ENCODE data around the gene DAB1. TPM values are rescaled to one million over a fixed set of nuclear protein-coding genes. Genes with fewer than 3 reads are reported as not detected.

Gene DAB1
- total and polyA plus RNA-seq, 7 experiments from 2014 or later, result 0.27 to 1.9 (median 0.43) TPM; not detected in 1

GRCh38 chr1:56992318-56993125 lies 431.3 kb downstream of the DAB1 start:
- Histone ChIP-seq H3K9me3 (ENCODE audit: control insufficient read depth in 2 of 3, low read length in 3 of 3) (no peaks in the 10 kb centered on the region), H3K36me3 (ENCODE audit: control insufficient read depth in 2 of 3, insufficient read depth in 3 of 3, low read length in 3 of 3) (no peaks in the 10 kb centered on the region), H3K4me3 (ENCODE audit: low read length) (no peak overlapping the region), H3K4me1 (ENCODE audit: control insufficient read depth in 2 of 2, insufficient read depth in 2 of 2, low read length in 2 of 2) (no peaks in the 10 kb centered on the region), H3K27ac (ENCODE audit: low read depth, low read length) (no peak overlapping the region), H3K27me3 (ENCODE audit: control insufficient read depth in 2 of 2, insufficient read depth in 2 of 2, low read length in 2 of 2) (no peaks in the 10 kb centered on the region)
- no peak overlapping the region for H3K27ac Mint-ChIP-seq
- DNase-seq (no peak), ATAC-seq (no peak)
- POLR2A ChIA-PET, result no interaction called here
- H3K36me3 Mint-ChIP-seq, result no peaks in the 10 kb centered on the region
- intact Hi-C loops (cut with micrococcal nuclease), result no loop called here
- peaks cover 0 to 22% (median 17%) of the 10 kb centered on the region in 5 donors for H3K27me3 Mint-ChIP-seq
- CTCF ChIA-PET, result no interaction called here
- H3K4me3 Mint-ChIP-seq, result no peak overlapping the region
- H3K9me3 Mint-ChIP-seq, result peaks cover 0 to 4% (median 0%) of the 10 kb centered on the region in 11 donors
- no peaks in the 10 kb centered on the region for H3K4me1 Mint-ChIP-seq

GRCh38 chr1:56991576-56991975 lies 432.3 kb downstream of the DAB1 start:
- Histone ChIP-seq H3K9me3 (ENCODE audit: control insufficient read depth in 2 of 3, low read length in 3 of 3) (no peaks in the 10 kb centered on the region), H3K4me3 (ENCODE audit: low read length) (no peak overlapping the region), H3K36me3 (ENCODE audit: control insufficient read depth in 2 of 3, insufficient read depth in 3 of 3, low read length in 3 of 3) (no peaks in the 10 kb centered on the region), H3K4me1 (ENCODE audit: control insufficient read depth in 2 of 2, insufficient read depth in 2 of 2, low read length in 2 of 2) (no peaks in the 10 kb centered on the region), H3K27me3 (ENCODE audit: control insufficient read depth in 2 of 2, insufficient read depth in 2 of 2, low read length in 2 of 2) (no peaks in the 10 kb centered on the region), H3K27ac (ENCODE audit: low read depth, low read length) (no peak overlapping the region)
- no peaks in the 10 kb centered on the region for H3K36me3 Mint-ChIP-seq
- peaks cover 0 to 22% (median 17%) of the 10 kb centered on the region in 5 donors for H3K27me3 Mint-ChIP-seq
- no peak overlapping the region for H3K4me3 Mint-ChIP-seq
- H3K9me3 Mint-ChIP-seq, result peaks cover 0 to 4% (median 0%) of the 10 kb centered on the region in 11 donors
- no peak for DNase-seq
- POLR2A ChIA-PET, result no interaction called here
- intact Hi-C loops (cut with micrococcal nuclease), result no loop called here
- CTCF ChIA-PET, result no interaction called here
- no peak overlapping the region for H3K27ac Mint-ChIP-seq
- no peaks in the 10 kb centered on the region for H3K4me1 Mint-ChIP-seq
- ATAC-seq, result no peak

- H3K27me3 ChIP-seq (ENCODE audit: control insufficient read depth in 2 of 2, insufficient read depth in 2 of 2, low read length in 2 of 2), result no peaks in the 10 kb centered on the region
- Mint-ChIP-seq H3K36me3 (no peaks in the 10 kb centered on the region), H3K4me1 (no peaks in the 10 kb centered on the region), H3K27ac (no peak overlapping the region), H3K9me3 (peaks cover 0 to 4% (median 0%) of the 10 kb centered on the region in 11 donors), H3K4me3 (no peak overlapping the region), H3K27me3 (peaks cover 0 to 18% (median 9%) of the 10 kb centered on the region in 5 donors)
- no peaks in the 10 kb centered on the region for H3K36me3 ChIP-seq (ENCODE audit: control insufficient read depth in 2 of 3, insufficient read depth in 3 of 3, low read length in 3 of 3)
- no peak overlapping the region for H3K27ac ChIP-seq (ENCODE audit: low read depth, low read length)
- intact Hi-C loops (cut with micrococcal nuclease), result no loop called here
- no peaks in the 10 kb centered on the region for H3K4me1 ChIP-seq (ENCODE audit: control insufficient read depth in 2 of 2, insufficient read depth in 2 of 2, low read length in 2 of 2)
- DNase-seq, result no peak
- ATAC-seq, result no peak
- H3K9me3 ChIP-seq (ENCODE audit: control insufficient read depth in 2 of 3, low read length in 3 of 3), result no peaks in the 10 kb centered on the region
- H3K4me3 ChIP-seq (ENCODE audit: low read length), result no peak overlapping the region
- ChIA-PET POLR2A (no interaction called here), CTCF (no interaction called here)
Observed at GRCh38 chr1:56986397-56986796, 437.5 kb downstream of the DAB1 start.

- Mint-ChIP-seq H3K4me3 (no peak overlapping the region), H3K27me3 (peaks cover 0 to 18% (median 10%) of the 10 kb centered on the region in 5 donors), H3K4me1 (no peaks in the 10 kb centered on the region), H3K36me3 (no peaks in the 10 kb centered on the region), H3K27ac (no peak overlapping the region), H3K9me3 (peaks cover 0 to 4% (median 0%) of the 10 kb centered on the region in 11 donors)
- intact Hi-C loops (cut with micrococcal nuclease), result no loop called here
- H3K4me3 ChIP-seq (ENCODE audit: low read length), result no peak overlapping the region
- H3K36me3 ChIP-seq (ENCODE audit: control insufficient read depth in 2 of 3, insufficient read depth in 3 of 3, low read length in 3 of 3), result no peaks in the 10 kb centered on the region
- ChIA-PET POLR2A (no interaction called here), CTCF (no interaction called here)
- ATAC-seq, result no peak
- DNase-seq, result no peak
- no peaks in the 10 kb centered on the region for H3K27me3 ChIP-seq (ENCODE audit: control insufficient read depth in 2 of 2, insufficient read depth in 2 of 2, low read length in 2 of 2)
- no peak overlapping the region for H3K27ac ChIP-seq (ENCODE audit: low read depth, low read length)
- no peaks in the 10 kb centered on the region for H3K9me3 ChIP-seq (ENCODE audit: control insufficient read depth in 2 of 3, low read length in 3 of 3)
- H3K4me1 ChIP-seq (ENCODE audit: control insufficient read depth in 2 of 2, insufficient read depth in 2 of 2, low read length in 2 of 2), result no peaks in the 10 kb centered on the region
Observed at GRCh38 chr1:56985857-56986256, 438.0 kb downstream of the DAB1 start.

- no peaks in the 10 kb centered on the region for H3K36me3 ChIP-seq (ENCODE audit: control insufficient read depth in 2 of 3, insufficient read depth in 3 of 3, low read length in 3 of 3)
- DNase-seq (no peak), ATAC-seq (no peak)
- H3K9me3 ChIP-seq (ENCODE audit: control insufficient read depth in 2 of 3, low read length in 3 of 3), result no peaks in the 10 kb centered on the region
- H3K27me3 Mint-ChIP-seq, result peaks cover 0 to 12% (median 5%) of the 10 kb centered on the region in 5 donors
- H3K4me1 ChIP-seq (ENCODE audit: control insufficient read depth in 2 of 2, insufficient read depth in 2 of 2, low read length in 2 of 2), result no peaks in the 10 kb centered on the region
- H3K4me3 Mint-ChIP-seq, result no peak overlapping the region
- peaks cover 0 to 3% (median 0%) of the 10 kb centered on the region in 11 donors for H3K9me3 Mint-ChIP-seq
- H3K4me3 ChIP-seq (ENCODE audit: low read length), result no peak overlapping the region
- H3K36me3 Mint-ChIP-seq, result no peaks in the 10 kb centered on the region
- no peaks in the 10 kb centered on the region for H3K4me1 Mint-ChIP-seq
- intact Hi-C loops (cut with micrococcal nuclease), result no loop called here
- H3K27me3 ChIP-seq (ENCODE audit: control insufficient read depth in 2 of 2, insufficient read depth in 2 of 2, low read length in 2 of 2), result no peaks in the 10 kb centered on the region
- H3K27ac Mint-ChIP-seq, result no peak overlapping the region
- ChIA-PET CTCF (no interaction called here), POLR2A (no interaction called here)
- no peak overlapping the region for H3K27ac ChIP-seq (ENCODE audit: low read depth, low read length)
Observed at GRCh38 chr1:56983484-56983883, 440.4 kb downstream of the DAB1 start.

GRCh38 chr1:56979986-56980755 lies 443.7 kb downstream of the DAB1 start:
- Mint-ChIP-seq H3K4me3 (no peak overlapping the region), H3K36me3 (no peaks in the 10 kb centered on the region), H3K4me1 (no peaks in the 10 kb centered on the region), H3K9me3 (peaks cover 0 to 6% (median 0%) of the 10 kb centered on the region in 11 donors), H3K27me3 (peaks cover 0 to 17% (median 5%) of the 10 kb centered on the region in 5 donors), H3K27ac (no peak overlapping the region)
- no peak for DNase-seq
- Histone ChIP-seq H3K27me3 (ENCODE audit: control insufficient read depth in 2 of 2, insufficient read depth in 2 of 2, low read length in 2 of 2) (no peaks in the 10 kb centered on the region), H3K27ac (ENCODE audit: low read depth, low read length) (no peak overlapping the region), H3K4me1 (ENCODE audit: control insufficient read depth in 2 of 2, insufficient read depth in 2 of 2, low read length in 2 of 2) (no peaks in the 10 kb centered on the region), H3K4me3 (ENCODE audit: low read length) (no peak overlapping the region), H3K36me3 (ENCODE audit: control insufficient read depth in 2 of 3, insufficient read depth in 3 of 3, low read length in 3 of 3) (no peaks in the 10 kb centered on the region), H3K9me3 (ENCODE audit: control insufficient read depth in 2 of 3, low read length in 3 of 3) (no peaks in the 10 kb centered on the region)
- POLR2A ChIA-PET, result no interaction called here
- CTCF ChIA-PET, result no interaction called here
- ATAC-seq, result no peak
- intact Hi-C loops (cut with micrococcal nuclease), result no loop called here
